Measurements from ENCODE around the gene ZMIZ1.
A peak's percentile ranks its signal among the peaks of the same experiment; 100 is the strongest.

Gene ZMIZ1

GRCh38 chr10:79140855-79141254 lies 72.1 kb downstream of the ZMIZ1 start:
- no peak for DNase-seq

- no peak for DNase-seq
Measured at GRCh38 chr10:79142064-79142491, 73.3 kb downstream of the ZMIZ1 start.

- DNase-seq, result no peak
Measured at GRCh38 chr10:79142522-79143309, 74.0 kb downstream of the ZMIZ1 start.

GRCh38 chr10:79143879-79144278 lies 75.1 kb downstream of the ZMIZ1 start:
- DNase-seq, result no peak

- no peak for DNase-seq
Measured at GRCh38 chr10:79144351-79145173, 75.8 kb downstream of the ZMIZ1 start.

- DNase-seq, result no peak
Measured at GRCh38 chr10:79145174-79145483, 76.4 kb downstream of the ZMIZ1 start.

GRCh38 chr10:79145517-79146470 lies 77.0 kb downstream of the ZMIZ1 start:
- no peak for DNase-seq

GRCh38 chr10:79146611-79147130 lies 77.9 kb downstream of the ZMIZ1 start:
- DNase-seq, result peak; percentile 76

- no peak for DNase-seq
Measured at GRCh38 chr10:79147306-79147705, 78.5 kb downstream of the ZMIZ1 start.

GRCh38 chr10:79147796-79148451 lies 79.2 kb downstream of the ZMIZ1 start:
- no peak for DNase-seq

GRCh38 chr10:79148452-79149344 lies 79.9 kb downstream of the ZMIZ1 start:
- no peak for DNase-seq

- no peak for DNase-seq
Measured at GRCh38 chr10:79149345-79149661, 80.5 kb downstream of the ZMIZ1 start.

GRCh38 chr10:79149662-79150443 lies 81.1 kb downstream of the ZMIZ1 start:
- DNase-seq, result no peak

- DNase-seq, result no peak
Measured at GRCh38 chr10:79150444-79150754, 81.6 kb downstream of the ZMIZ1 start.

- DNase-seq, result no peak
Measured at GRCh38 chr10:79152423-79152817, 83.7 kb downstream of the ZMIZ1 start.

GRCh38 chr10:79153745-79154144 lies 85.0 kb downstream of the ZMIZ1 start:
- no peak for DNase-seq

GRCh38 chr10:79155301-79156081 lies 86.7 kb downstream of the ZMIZ1 start:
- no peak for DNase-seq

- DNase-seq, result no peak
Measured at GRCh38 chr10:79156334-79157274, 87.8 kb downstream of the ZMIZ1 start.

GRCh38 chr10:79158004-79158340 lies 89.2 kb downstream of the ZMIZ1 start:
- DNase-seq, result no peak
